Loucy (cell line): ENCODE data around the gene TBC1D22A.

ENCODE experiments used
- H2AFZ ChIP-seq: fragments of 200-600 bp; sonication (generic); 2 replicates; pipeline ENCODE4 v1.6.0; 2016; ENCODE audit warnings: antibody characterized with exemption, mild to moderate bottlenecking, low read length, moderate library complexity
- H3F3A ChIP-seq: fragments of 200-600 bp; 2 replicates; pipeline ENCODE4 v1.6.0; 2016; ENCODE audit warnings: antibody characterized with exemption, low read depth, mild to moderate bottlenecking
- H3K27me3 ChIP-seq: fragments of 200-600 bp; sonication (generic); 2 replicates; pipeline ENCODE4 v1.6.1; 2014; ENCODE audit warnings: low read length, mild to moderate bottlenecking; ENCODE audit not compliant: insufficient read depth, poor library complexity, severe bottlenecking
- H3K36me3 ChIP-seq: fragments of 200-600 bp; sonication (generic); 2 replicates; pipeline ENCODE4 v1.6.1; 2016; ENCODE audit warnings: low read length; ENCODE audit not compliant: insufficient read depth
- H3K4me1 ChIP-seq: fragments of 200-600 bp; sonication (generic); 2 replicates; pipeline ENCODE4 v1.5.1; 2014; ENCODE audit warnings: low read length, mild to moderate bottlenecking; ENCODE audit not compliant: insufficient read depth, poor library complexity, severe bottlenecking
- H3K4me2 ChIP-seq: fragments of 200-600 bp; sonication (generic); 2 replicates; pipeline ENCODE4 v1.6.0; 2014; ENCODE audit warnings: antibody characterized with exemption, low read length, low read depth, mild to moderate bottlenecking; ENCODE audit not compliant: poor library complexity, severe bottlenecking
- H3K4me3 ChIP-seq: fragments of 200-600 bp; sonication (generic); 2 replicates; pipeline ENCODE4 v1.5.1; 2014; ENCODE audit warnings: low read length, mild to moderate bottlenecking, mixed read lengths; ENCODE audit not compliant: poor library complexity, severe bottlenecking
- H3K79me2 ChIP-seq: fragments of 200-600 bp; sonication (generic); 2 replicates; pipeline ENCODE4 v1.6.1; 2014; ENCODE audit warnings: low read length; ENCODE audit not compliant: insufficient read depth
- H3K9ac ChIP-seq: fragments of 200-600 bp; sonication (generic); 2 replicates; pipeline ENCODE4 v1.6.0; 2014; ENCODE audit warnings: mild to moderate bottlenecking, low read depth, low read length, moderate library complexity; ENCODE audit not compliant: poor library complexity, severe bottlenecking
- H3K9me2 ChIP-seq: fragments of 200-600 bp; sonication (generic); replicated peaks from 2 replicates; pipeline ENCODE4 v1.6.1; 2016; ENCODE audit warnings: low read depth, low read length, mixed read lengths
- H3K9me3 ChIP-seq: fragments of 200-600 bp; sonication (generic); 2 replicates; pipeline ENCODE4 v1.6.1; 2014; ENCODE audit warnings: mild to moderate bottlenecking, antibody characterized with exemption, low read length, low read depth; ENCODE audit not compliant: insufficient read depth
- H4K20me1 ChIP-seq: fragments of 200-600 bp; sonication (generic); 2 replicates; pipeline ENCODE4 v1.6.0; 2014; ENCODE audit warnings: antibody characterized with exemption, low read length, mild to moderate bottlenecking; ENCODE audit not compliant: insufficient read depth, poor library complexity, severe bottlenecking
- EZH2phosphoT487 ChIP-seq: fragments of 200-600 bp; IDR thresholded peaks from 2 replicates; pipeline ENCODE4 v1.6.1; 2018; ENCODE audit warnings: antibody characterized with exemption, mild to moderate bottlenecking, moderate library complexity, borderline replicate concordance
- TF ChIP-seq, protein P1 (sequence below): fragments of 200-600 bp; sonication (generic); conservative IDR thresholded peaks from 2 replicates; pipeline ENCODE4 v1.5.1; 2014; ENCODE audit warnings: mild to moderate bottlenecking, antibody characterized with exemption, low read length

TBC1D22A gene

DNA sequence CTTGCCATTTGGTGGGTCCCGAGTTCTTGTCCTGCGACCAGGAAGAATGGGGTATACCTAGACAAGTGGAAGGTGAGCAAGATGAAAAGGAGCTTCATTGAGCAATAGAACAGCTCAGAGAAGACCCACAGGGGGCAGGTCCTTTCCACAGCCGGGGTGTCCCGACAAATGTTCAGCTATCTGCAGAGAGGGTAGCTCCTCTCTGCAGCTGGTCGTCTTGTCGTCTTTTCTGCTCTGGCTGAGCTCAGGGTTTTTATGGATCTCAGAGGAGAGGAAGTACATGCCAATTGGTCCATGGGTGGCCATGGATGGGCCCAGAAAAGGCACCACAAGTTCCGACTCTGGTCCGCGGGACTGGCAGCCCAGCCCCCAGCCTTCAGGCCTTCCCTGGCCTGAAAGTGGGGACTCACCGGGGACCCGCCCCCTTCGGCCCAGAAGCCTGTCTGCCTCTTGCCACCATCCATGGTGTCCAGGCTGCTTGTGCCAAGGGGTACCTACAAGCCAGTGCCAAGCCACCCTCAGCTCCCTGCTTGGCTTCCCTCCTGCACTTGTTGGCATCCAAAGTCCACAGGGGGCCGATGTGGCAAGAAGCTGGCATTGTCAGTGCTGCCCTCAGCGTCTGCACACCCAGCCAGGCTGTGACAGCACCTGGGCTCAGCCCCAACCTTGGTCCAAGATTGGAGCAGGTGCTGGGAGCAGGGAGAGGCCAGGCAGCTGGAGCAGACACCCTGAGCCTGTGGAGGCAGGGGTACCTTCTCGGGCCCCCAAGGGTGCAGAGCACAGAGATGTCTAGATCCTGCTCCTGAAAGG is 438.9 kb downstream of the TBC1D22A start:
- no peaks in the 10 kb centered on the region for H3K9me3 ChIP-seq
- H3K36me3 ChIP-seq, result no peaks in the 10 kb centered on the region
- H3K4me3 ChIP-seq, result no peak overlapping the region
- H3K9ac ChIP-seq, result no peak overlapping the region
- no peaks in the 10 kb centered on the region for H3F3A ChIP-seq
- no peak overlapping the region for H2AFZ ChIP-seq
- TF ChIP-seq EZH2phosphoT487, result no peak
- TF ChIP-seq, protein P1, sequence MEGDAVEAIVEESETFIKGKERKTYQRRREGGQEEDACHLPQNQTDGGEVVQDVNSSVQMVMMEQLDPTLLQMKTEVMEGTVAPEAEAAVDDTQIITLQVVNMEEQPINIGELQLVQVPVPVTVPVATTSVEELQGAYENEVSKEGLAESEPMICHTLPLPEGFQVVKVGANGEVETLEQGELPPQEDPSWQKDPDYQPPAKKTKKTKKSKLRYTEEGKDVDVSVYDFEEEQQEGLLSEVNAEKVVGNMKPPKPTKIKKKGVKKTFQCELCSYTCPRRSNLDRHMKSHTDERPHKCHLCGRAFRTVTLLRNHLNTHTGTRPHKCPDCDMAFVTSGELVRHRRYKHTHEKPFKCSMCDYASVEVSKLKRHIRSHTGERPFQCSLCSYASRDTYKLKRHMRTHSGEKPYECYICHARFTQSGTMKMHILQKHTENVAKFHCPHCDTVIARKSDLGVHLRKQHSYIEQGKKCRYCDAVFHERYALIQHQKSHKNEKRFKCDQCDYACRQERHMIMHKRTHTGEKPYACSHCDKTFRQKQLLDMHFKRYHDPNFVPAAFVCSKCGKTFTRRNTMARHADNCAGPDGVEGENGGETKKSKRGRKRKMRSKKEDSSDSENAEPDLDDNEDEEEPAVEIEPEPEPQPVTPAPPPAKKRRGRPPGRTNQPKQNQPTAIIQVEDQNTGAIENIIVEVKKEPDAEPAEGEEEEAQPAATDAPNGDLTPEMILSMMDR, result no peak
- H3K9me2 ChIP-seq, result no peaks in the 10 kb centered on the region
- H4K20me1 ChIP-seq, result no peaks in the 10 kb centered on the region
- no peaks in the 10 kb centered on the region for H3K27me3 ChIP-seq
- no peaks in the 10 kb centered on the region for H3K79me2 ChIP-seq
- H3K4me1 ChIP-seq, result no peaks in the 10 kb centered on the region
- no peak overlapping the region for H3K4me2 ChIP-seq

DNA sequence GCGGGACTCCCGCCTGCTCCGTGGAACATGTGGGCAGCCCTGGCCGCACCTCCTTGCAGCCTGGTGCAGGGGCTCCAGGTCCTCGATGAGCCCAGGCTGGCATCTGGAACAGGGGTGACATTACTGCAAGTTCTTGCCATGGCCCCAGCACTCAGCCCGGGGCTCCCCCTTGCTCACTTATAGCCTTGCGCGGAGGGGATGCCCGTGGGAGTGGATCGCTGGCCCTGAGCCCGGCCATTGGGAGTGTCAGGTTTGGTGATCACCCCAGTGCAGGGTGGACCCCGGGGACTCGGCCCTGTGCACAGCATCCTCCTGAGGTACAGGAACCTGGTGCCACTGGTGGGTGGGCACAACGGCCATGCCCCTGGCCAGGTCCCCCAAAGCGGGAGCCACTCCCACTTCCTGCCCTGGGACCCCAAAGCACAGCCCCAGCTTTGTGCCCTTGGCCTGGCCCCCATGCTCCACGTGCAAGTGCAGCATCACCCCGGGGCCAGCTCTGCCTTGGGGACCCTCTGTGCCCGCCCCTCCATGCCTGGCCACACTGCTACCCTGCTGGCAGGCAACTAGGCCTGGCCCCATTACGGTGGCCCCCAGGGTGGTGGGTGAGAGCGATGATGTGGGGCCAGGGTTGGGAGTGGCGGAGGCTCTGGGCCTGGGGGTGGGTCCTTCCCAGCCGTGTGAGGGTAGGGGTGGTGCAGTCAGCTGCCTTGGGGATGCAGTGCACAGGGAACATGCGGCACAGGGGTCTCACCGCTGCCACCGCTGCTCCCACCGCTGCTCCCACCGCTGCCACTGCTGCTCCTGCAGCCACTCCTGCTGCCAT is 439.8 kb downstream of the TBC1D22A start:
- no peak overlapping the region for H3K9ac ChIP-seq
- H3K79me2 ChIP-seq, result no peaks in the 10 kb centered on the region
- H4K20me1 ChIP-seq, result no peaks in the 10 kb centered on the region
- no peaks in the 10 kb centered on the region for H3K9me2 ChIP-seq
- no peak overlapping the region for H2AFZ ChIP-seq
- no peaks in the 10 kb centered on the region for H3K27me3 ChIP-seq
- no peak for TF ChIP-seq EZH2phosphoT487
- TF ChIP-seq, protein P1, result no peak
- no peaks in the 10 kb centered on the region for H3K4me1 ChIP-seq
- no peaks in the 10 kb centered on the region for H3K9me3 ChIP-seq
- no peak overlapping the region for H3K4me2 ChIP-seq
- H3F3A ChIP-seq, result no peaks in the 10 kb centered on the region
- no peak overlapping the region for H3K4me3 ChIP-seq
- no peaks in the 10 kb centered on the region for H3K36me3 ChIP-seq

DNA sequence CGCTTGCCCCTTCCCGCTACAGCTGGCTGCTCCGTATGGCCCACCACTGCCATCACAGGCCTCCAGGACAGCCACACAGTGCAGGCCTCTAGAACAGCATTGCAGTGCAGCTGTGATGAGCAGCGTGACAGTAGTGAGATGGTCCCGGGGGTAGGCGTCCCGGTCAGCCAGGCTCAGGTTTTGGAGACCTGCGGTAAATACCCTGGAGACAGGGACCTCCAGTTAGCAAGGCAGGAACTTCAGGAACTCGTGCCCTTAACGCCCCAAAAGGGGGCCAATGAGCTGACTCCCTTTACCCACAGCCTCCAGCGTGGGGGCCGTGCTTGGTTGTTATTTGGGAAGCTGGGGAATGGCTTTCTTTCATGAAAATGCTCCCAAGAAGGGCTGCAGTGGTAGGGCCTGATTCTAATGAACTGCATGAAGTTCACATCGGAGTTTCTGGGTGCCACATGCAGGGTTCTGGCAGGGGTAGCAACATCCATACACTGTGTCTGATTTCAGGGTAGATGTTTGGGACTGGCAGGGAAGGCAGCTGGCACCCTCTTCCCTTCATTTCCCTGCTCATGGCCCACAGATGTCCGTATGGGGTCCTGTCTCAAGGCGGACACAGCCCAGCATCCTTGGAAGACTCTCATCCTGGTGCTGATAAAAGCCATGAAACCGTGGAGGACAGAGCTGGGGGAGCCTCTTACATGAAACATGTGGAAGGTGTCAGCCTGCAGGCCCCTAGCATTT is 440.5 kb downstream of the TBC1D22A start:
- H3K9me2 ChIP-seq, result no peaks in the 10 kb centered on the region
- TF ChIP-seq EZH2phosphoT487, result no peak
- TF ChIP-seq, protein P1, result no peak
- no peaks in the 10 kb centered on the region for H4K20me1 ChIP-seq
- no peak overlapping the region for H3K4me3 ChIP-seq
- no peaks in the 10 kb centered on the region for H3K9me3 ChIP-seq
- H3K27me3 ChIP-seq, result no peaks in the 10 kb centered on the region
- no peaks in the 10 kb centered on the region for H3K79me2 ChIP-seq
- H3K9ac ChIP-seq, result no peak overlapping the region
- no peak overlapping the region for H2AFZ ChIP-seq
- no peaks in the 10 kb centered on the region for H3K4me1 ChIP-seq
- no peak overlapping the region for H3K4me2 ChIP-seq
- H3F3A ChIP-seq, result no peaks in the 10 kb centered on the region
- no peaks in the 10 kb centered on the region for H3K36me3 ChIP-seq
